Type B pancreatic cell (in vitro differentiated cells): ENCODE data around the gene TRA2B. TPM values are rescaled to one million over a fixed set of nuclear protein-coding genes. Genes with fewer than 3 reads are reported as not detected.

Source experiments
- DNase-seq: peaks from one replicate; pipeline ENCODE4 v3.0.0; 2021; ENCODE audit warnings: mixed read lengths; ENCODE audit not compliant: unreplicated experiment; ENCODE audit errors: extremely low spot score
- H3K27ac Mint-ChIP-seq: 2 replicates; pipeline ENCODE4 v1.8.0; 2021; ENCODE audit warnings: mild to moderate bottlenecking, mixed read lengths
- H3K27me3 Mint-ChIP-seq: 2 replicates; pipeline ENCODE4 v1.8.0; 2021; ENCODE audit warnings: mixed read lengths
- H3K36me3 Mint-ChIP-seq: 2 replicates; pipeline ENCODE4 v1.8.0; 2021; ENCODE audit warnings: mixed read lengths
- H3K4me1 Mint-ChIP-seq: one replicate; pipeline ENCODE4 v1.8.0; 2021; ENCODE audit warnings: mixed read lengths; ENCODE audit not compliant: unreplicated experiment
- H3K4me3 Mint-ChIP-seq: 2 replicates; pipeline ENCODE4 v1.8.0; 2021; ENCODE audit warnings: mild to moderate bottlenecking, mixed read lengths
- H3K9me3 Mint-ChIP-seq: 2 replicates; pipeline ENCODE4 v1.8.0; 2021; ENCODE audit warnings: mixed read lengths
- CTCF ChIP-seq: fragments of 200-600 bp; sonication (generic); conservative IDR thresholded peaks from 2 replicates; pipeline ENCODE4 v1.5.0; 2021; ENCODE audit warnings: antibody characterized with exemption, mild to moderate bottlenecking
- total RNA-seq: library from RNA; stranded (reverse); gene quantifications from 2 replicates; pipeline ENCODE4 v1.2.1, GENCODE V29; 2021; ENCODE audit warnings: low replicate concordance

TRA2B gene
- total RNA-seq, 1 donor from 2014 or later: 205 TPM

DNA sequence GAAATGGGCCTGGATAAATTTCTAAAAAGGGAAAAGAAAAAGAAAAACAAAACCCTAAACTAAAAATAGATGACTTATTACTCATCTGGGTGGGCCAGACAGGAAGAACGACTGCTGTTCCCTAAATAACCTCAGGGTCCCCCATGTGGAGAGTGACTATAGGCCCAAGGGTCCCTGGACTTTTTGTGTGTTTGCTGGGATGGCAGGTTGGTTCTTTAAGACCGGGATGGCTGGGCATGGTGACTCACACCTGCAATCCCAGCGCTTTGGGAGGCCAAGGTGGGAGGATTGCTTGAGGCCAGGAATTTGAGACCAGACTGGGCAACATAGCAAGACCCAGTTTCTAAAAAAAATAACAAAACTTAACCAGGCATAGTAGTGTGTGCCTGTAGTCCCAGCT, 43.8 kb upstream of the TRA2B start:
- H3K27ac Mint-ChIP-seq: no peak overlapping the region
- peaks cover 5% of the 10 kb centered on the region for H3K4me1 Mint-ChIP-seq
- H3K27me3 Mint-ChIP-seq: peaks cover 33% of the 10 kb centered on the region

GRCh38 chr3:185979721-185980121, 41.9 kb upstream of the TRA2B start:
- Mint-ChIP-seq H3K9me3 (no peaks in the 10 kb centered on the region), H3K27me3 (peaks cover 38% of the 10 kb centered on the region)
- TF ChIP-seq CTCF: no peak

More for the DNA sequence above, 43.8 kb upstream of the TRA2B start:
- TF ChIP-seq CTCF: no peak
- H3K4me3 Mint-ChIP-seq: no peak overlapping the region
- H3K9me3 Mint-ChIP-seq: no peaks in the 10 kb centered on the region
- no peak for DNase-seq
- H3K36me3 Mint-ChIP-seq: no peaks in the 10 kb centered on the region

DNA sequence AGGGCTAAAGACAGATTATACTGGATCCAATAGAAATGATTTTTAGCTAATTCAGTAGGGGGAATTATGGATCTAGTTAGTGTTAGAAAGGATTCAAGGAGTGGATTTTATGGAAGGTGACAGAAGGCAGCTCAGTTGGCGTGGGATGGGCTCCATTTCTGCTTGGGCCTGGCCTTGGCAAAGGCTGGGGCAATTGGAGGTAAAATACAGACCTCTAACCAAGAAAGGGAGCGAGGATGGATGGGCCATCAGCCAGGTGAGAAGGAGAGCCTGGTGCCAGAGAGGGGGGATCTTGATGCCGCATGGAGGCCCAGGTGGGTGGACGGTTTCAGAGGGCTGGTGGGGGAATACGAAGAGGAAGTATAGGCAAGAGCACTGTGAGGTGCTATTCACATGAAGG, 40.7 kb upstream of the TRA2B start:
- peaks cover 39% of the 10 kb centered on the region for H3K27me3 Mint-ChIP-seq
- no peak for DNase-seq
- no peak overlapping the region for H3K27ac Mint-ChIP-seq

More at GRCh38 chr3:185979721-185980121, 41.9 kb upstream of the TRA2B start:
- H3K36me3 Mint-ChIP-seq: no peaks in the 10 kb centered on the region
- no peak overlapping the region for H3K4me3 Mint-ChIP-seq
- no peak for DNase-seq
- H3K27ac Mint-ChIP-seq: no peak overlapping the region
- H3K4me1 Mint-ChIP-seq: peaks cover 5% of the 10 kb centered on the region

GRCh38 chr3:185977679-185978040, 39.8 kb upstream of the TRA2B start:
- TF ChIP-seq CTCF: peak; percentile 52
- no peaks in the 10 kb centered on the region for H3K9me3 Mint-ChIP-seq
- no peak for DNase-seq
- H3K36me3 Mint-ChIP-seq: no peaks in the 10 kb centered on the region
- H3K4me3 Mint-ChIP-seq: no peak overlapping the region
- H3K4me1 Mint-ChIP-seq: no peaks in the 10 kb centered on the region
- H3K27ac Mint-ChIP-seq: no peak overlapping the region
- H3K27me3 Mint-ChIP-seq: peaks cover 33% of the 10 kb centered on the region

More for the DNA sequence above, 40.7 kb upstream of the TRA2B start:
- peaks cover 3% of the 10 kb centered on the region for H3K4me1 Mint-ChIP-seq
- H3K4me3 Mint-ChIP-seq: no peak overlapping the region
- H3K9me3 Mint-ChIP-seq: no peaks in the 10 kb centered on the region
- H3K36me3 Mint-ChIP-seq: no peaks in the 10 kb centered on the region
- TF ChIP-seq CTCF: no peak

DNA sequence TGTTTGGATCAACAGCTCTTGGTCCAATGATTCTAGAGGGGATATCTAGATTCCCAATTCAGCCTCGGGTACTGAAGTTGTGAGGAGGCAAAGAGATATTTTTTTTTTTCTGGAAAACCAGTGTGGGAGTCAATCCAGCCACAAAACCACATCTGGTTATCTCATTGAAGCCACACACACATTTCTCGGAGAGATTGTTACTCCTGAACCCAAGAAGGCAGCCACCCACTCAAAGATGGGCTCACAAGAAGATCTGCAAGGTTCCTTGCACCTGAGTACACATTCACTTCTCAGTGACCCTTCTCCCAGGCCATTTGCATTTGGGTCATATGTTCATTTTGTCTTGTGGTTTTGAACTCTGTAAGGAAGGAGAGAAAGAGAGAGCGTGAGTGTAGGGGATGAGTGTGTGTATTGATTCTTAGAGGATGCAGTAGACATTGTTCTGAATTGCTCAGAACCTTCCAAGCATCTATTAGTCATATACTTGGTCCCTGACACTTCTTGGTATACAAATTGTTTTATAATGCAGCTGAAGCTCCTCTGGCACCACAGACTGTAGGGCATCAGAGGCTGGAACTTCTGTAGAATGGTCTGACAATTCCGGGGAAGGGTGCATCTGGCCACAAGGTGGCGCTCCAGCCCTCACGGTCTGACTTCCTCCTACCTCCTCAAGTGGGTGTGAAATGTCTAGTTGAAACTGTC, 39.3 kb upstream of the TRA2B start:
- no peak overlapping the region for H3K27ac Mint-ChIP-seq
- H3K4me3 Mint-ChIP-seq: no peak overlapping the region
- H3K27me3 Mint-ChIP-seq: peaks cover 28% of the 10 kb centered on the region
- no peaks in the 10 kb centered on the region for H3K9me3 Mint-ChIP-seq
- H3K36me3 Mint-ChIP-seq: no peaks in the 10 kb centered on the region
- peak; percentile 74 for DNase-seq
- no peaks in the 10 kb centered on the region for H3K4me1 Mint-ChIP-seq
- TF ChIP-seq CTCF: peak; percentile 96
